ENCODE data around the gene COL12A1. TPM values are rescaled to one million over a fixed set of nuclear protein-coding genes. Genes with fewer than 3 reads are reported as not detected.

The COL12A1 gene
- total and polyA plus RNA-seq, 2 experiments from 2014 or later: 0.39 to 6.3 TPM

DNA sequence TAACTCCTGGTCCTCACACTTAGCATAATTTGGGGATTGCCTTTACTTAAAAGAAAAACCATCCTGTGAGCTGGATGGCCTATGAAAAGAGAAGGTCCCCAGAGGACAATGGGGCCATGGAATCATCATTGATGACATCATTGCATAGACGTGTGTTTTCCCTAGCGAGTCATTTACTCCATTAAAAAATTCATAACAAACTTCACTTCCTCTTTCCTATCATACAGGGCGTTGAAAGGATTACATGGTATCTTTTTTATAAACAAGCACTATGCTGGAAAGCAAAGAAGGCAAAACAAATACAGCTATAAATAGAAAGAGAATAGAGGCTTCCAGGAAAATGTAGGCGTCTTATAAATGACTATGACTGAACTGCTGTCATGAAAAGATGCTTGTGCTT, 11.3 kb upstream of the COL12A1 start:
- H3F3A ChIP-seq (replicated peaks; ENCODE audit: low read depth): no peaks in the 10 kb centered on the region; the same call in 1 of the 2 replicates
- peak overlapping the region; percentile 61; the same call in 1 of the 2 replicates for H2AFZ ChIP-seq
- H3K4me3 Mint-ChIP-seq: no peak overlapping the region
- H3K79me2 ChIP-seq (replicated peaks; ENCODE audit: insufficient read depth): no peaks in the 10 kb centered on the region
- peaks cover 15% of the 10 kb centered on the region for H3K4me1 Mint-ChIP-seq
- peaks cover 20% of the 10 kb centered on the region for H3K4me1 ChIP-seq (ENCODE audit: insufficient read depth)
- no peaks in the 10 kb centered on the region for H3K9me3 Mint-ChIP-seq
- no peak overlapping the region for H3K4me3 ChIP-seq
- no peak overlapping the region for H3K27ac ChIP-seq (ENCODE audit: low read depth)
- no peaks in the 10 kb centered on the region for H3K36me3 ChIP-seq (ENCODE audit: insufficient read depth)
- H3K4me2 ChIP-seq: no peak overlapping the region
- no peaks in the 10 kb centered on the region for H3K36me3 Mint-ChIP-seq (ENCODE audit: low read depth)
- peaks cover 7% of the 10 kb centered on the region; the same call in 1 of the 2 replicates for H3K9me2 ChIP-seq (ENCODE audit: insufficient read depth)
- ATAC-seq (no peak), DNase-seq (ENCODE audit: low spot score) (no peak)
- TF ChIP-seq, protein P1, sequence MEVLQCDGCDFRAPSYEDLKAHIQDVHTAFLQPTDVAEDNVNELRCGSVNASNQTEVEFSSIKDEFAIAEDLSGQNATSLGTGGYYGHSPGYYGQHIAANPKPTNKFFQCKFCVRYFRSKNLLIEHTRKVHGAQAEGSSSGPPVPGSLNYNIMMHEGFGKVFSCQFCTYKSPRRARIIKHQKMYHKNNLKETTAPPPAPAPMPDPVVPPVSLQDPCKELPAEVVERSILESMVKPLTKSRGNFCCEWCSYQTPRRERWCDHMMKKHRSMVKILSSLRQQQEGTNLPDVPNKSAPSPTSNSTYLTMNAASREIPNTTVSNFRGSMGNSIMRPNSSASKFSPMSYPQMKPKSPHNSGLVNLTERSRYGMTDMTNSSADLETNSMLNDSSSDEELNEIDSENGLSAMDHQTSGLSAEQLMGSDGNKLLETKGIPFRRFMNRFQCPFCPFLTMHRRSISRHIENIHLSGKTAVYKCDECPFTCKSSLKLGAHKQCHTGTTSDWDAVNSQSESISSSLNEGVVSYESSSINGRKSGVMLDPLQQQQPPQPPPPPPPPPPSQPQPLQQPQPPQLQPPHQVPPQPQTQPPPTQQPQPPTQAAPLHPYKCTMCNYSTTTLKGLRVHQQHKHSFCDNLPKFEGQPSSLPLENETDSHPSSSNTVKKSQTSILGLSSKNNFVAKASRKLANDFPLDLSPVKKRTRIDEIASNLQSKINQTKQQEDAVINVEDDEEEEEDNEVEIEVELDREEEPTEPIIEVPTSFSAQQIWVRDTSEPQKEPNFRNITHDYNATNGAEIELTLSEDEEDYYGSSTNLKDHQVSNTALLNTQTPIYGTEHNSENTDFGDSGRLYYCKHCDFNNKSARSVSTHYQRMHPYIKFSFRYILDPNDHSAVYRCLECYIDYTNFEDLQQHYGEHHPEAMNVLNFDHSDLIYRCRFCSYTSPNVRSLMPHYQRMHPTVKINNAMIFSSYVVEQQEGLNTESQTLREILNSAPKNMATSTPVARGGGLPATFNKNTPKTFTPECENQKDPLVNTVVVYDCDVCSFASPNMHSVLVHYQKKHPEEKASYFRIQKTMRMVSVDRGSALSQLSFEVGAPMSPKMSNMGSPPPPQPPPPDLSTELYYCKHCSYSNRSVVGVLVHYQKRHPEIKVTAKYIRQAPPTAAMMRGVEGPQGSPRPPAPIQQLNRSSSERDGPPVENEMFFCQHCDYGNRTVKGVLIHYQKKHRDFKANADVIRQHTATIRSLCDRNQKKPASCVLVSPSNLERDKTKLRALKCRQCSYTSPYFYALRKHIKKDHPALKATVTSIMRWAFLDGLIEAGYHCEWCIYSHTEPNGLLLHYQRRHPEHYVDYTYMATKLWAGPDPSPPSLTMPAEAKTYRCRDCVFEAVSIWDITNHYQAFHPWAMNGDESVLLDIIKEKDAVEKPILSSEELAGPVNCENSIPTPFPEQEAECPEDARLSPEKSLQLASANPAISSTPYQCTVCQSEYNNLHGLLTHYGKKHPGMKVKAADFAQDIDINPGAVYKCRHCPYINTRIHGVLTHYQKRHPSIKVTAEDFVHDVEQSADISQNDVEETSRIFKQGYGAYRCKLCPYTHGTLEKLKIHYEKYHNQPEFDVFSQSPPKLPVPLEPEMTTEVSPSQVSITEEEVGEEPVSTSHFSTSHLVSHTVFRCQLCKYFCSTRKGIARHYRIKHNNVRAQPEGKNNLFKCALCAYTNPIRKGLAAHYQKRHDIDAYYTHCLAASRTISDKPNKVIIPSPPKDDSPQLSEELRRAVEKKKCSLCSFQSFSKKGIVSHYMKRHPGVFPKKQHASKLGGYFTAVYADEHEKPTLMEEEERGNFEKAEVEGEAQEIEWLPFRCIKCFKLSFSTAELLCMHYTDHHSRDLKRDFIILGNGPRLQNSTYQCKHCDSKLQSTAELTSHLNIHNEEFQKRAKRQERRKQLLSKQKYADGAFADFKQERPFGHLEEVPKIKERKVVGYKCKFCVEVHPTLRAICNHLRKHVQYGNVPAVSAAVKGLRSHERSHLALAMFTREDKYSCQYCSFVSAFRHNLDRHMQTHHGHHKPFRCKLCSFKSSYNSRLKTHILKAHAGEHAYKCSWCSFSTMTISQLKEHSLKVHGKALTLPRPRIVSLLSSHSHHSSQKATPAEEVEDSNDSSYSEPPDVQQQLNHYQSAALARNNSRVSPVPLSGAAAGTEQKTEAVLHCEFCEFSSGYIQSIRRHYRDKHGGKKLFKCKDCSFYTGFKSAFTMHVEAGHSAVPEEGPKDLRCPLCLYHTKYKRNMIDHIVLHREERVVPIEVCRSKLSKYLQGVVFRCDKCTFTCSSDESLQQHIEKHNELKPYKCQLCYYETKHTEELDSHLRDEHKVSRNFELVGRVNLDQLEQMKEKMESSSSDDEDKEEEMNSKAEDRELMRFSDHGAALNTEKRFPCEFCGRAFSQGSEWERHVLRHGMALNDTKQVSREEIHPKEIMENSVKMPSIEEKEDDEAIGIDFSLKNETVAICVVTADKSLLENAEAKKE (CRISPR knock-in tag; IDR thresholded peaks at IDR 0.05): no peak
- no peak for TF ChIP-seq ZNF331 (CRISPR knock-in tag; IDR thresholded peaks at IDR 0.05; ENCODE audit: low read depth)
- TF ChIP-seq, protein P2, sequence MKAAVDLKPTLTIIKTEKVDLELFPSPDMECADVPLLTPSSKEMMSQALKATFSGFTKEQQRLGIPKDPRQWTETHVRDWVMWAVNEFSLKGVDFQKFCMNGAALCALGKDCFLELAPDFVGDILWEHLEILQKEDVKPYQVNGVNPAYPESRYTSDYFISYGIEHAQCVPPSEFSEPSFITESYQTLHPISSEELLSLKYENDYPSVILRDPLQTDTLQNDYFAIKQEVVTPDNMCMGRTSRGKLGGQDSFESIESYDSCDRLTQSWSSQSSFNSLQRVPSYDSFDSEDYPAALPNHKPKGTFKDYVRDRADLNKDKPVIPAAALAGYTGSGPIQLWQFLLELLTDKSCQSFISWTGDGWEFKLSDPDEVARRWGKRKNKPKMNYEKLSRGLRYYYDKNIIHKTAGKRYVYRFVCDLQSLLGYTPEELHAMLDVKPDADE (IDR thresholded peaks at IDR 0.05): no peak
- TF ChIP-seq, protein P3, sequence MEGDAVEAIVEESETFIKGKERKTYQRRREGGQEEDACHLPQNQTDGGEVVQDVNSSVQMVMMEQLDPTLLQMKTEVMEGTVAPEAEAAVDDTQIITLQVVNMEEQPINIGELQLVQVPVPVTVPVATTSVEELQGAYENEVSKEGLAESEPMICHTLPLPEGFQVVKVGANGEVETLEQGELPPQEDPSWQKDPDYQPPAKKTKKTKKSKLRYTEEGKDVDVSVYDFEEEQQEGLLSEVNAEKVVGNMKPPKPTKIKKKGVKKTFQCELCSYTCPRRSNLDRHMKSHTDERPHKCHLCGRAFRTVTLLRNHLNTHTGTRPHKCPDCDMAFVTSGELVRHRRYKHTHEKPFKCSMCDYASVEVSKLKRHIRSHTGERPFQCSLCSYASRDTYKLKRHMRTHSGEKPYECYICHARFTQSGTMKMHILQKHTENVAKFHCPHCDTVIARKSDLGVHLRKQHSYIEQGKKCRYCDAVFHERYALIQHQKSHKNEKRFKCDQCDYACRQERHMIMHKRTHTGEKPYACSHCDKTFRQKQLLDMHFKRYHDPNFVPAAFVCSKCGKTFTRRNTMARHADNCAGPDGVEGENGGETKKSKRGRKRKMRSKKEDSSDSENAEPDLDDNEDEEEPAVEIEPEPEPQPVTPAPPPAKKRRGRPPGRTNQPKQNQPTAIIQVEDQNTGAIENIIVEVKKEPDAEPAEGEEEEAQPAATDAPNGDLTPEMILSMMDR (conservative IDR thresholded peaks at IDR 0.05; ENCODE audit: low read depth in 2 of 2): no peak
- no peak for TF ChIP-seq ZNF114 (CRISPR knock-in tag; IDR thresholded peaks at IDR 0.05)
- no peak for TF ChIP-seq CREB1 (CRISPR knock-in tag; IDR thresholded peaks at IDR 0.05; ENCODE audit: low read depth)
- TF ChIP-seq POLR2AphosphoS5 (IDR thresholded peaks at IDR 0.05; ENCODE audit: low read depth): no peak
- no peak for TF ChIP-seq NANOG (IDR thresholded peaks at IDR 0.05; ENCODE audit: borderline replicate concordance)
- no peaks in the 10 kb centered on the region for H4K20me1 ChIP-seq (replicated peaks; ENCODE audit: insufficient read depth)
- H3K27ac Mint-ChIP-seq: no peak overlapping the region
- no peaks in the 10 kb centered on the region for H3K27me3 ChIP-seq (ENCODE audit: insufficient read depth)
- peaks cover 3% of the 10 kb centered on the region for H3K27me3 Mint-ChIP-seq (ENCODE audit: insufficient read depth, low read depth, poor library complexity)
